ENCODE measurements around the gene SPATC1L.
A peak's percentile ranks its signal among the peaks of the same experiment; 100 is the strongest.

Gene SPATC1L

GRCh38 chr21:46127239-46128105 is 56.8 kb downstream of the SPATC1L start:
- CTCF ChIA-PET, result interaction anchor here (1.1 kb wide), 1 partner anchor 16 kb away, joined by 3 read pairs; no protein-coding TSS in a partner anchor

GRCh38 chr21:46126309-46127238 is 57.7 kb downstream of the SPATC1L start:
- Mint-ChIP-seq H3K27me3 (no peaks in the 10 kb centered on the region), H3K36me3 (no peaks in the 10 kb centered on the region), H3K4me3 (no peak overlapping the region), H3K27ac (no peak overlapping the region), H3K4me1 (no peaks in the 10 kb centered on the region), H3K9me3 (no peaks in the 10 kb centered on the region)
- peak; percentile 11 for DNase-seq
- CTCF ChIA-PET, result interaction anchor here (1.1 kb wide), 1 partner anchor 17 kb away, joined by 3 read pairs; no protein-coding TSS in a partner anchor

More at GRCh38 chr21:46127239-46128105, 56.8 kb downstream of the SPATC1L start:
- Mint-ChIP-seq H3K27ac (no peak overlapping the region), H3K27me3 (no peaks in the 10 kb centered on the region), H3K9me3 (no peaks in the 10 kb centered on the region), H3K36me3 (no peaks in the 10 kb centered on the region), H3K4me3 (no peak overlapping the region), H3K4me1 (no peaks in the 10 kb centered on the region)
- no peak for DNase-seq

GRCh38 chr21:46125846-46126301 is 58.4 kb downstream of the SPATC1L start:
- Mint-ChIP-seq H3K27me3 (no peaks in the 10 kb centered on the region), H3K9me3 (no peaks in the 10 kb centered on the region), H3K27ac (no peak overlapping the region), H3K4me1 (no peaks in the 10 kb centered on the region), H3K4me3 (no peak overlapping the region), H3K36me3 (no peaks in the 10 kb centered on the region)
- peak; percentile 11 for DNase-seq
- CTCF ChIA-PET, result no interaction called here

- no peaks in the 10 kb centered on the region for H3K9me3 Mint-ChIP-seq
- CTCF ChIA-PET, result no interaction called here
- peak overlapping the region; percentile 45 for H3K27ac Mint-ChIP-seq
- no peak overlapping the region for H3K4me3 Mint-ChIP-seq
- H3K27me3 Mint-ChIP-seq, result no peaks in the 10 kb centered on the region
- H3K4me1 Mint-ChIP-seq, result no peaks in the 10 kb centered on the region
- H3K36me3 Mint-ChIP-seq, result no peaks in the 10 kb centered on the region
- DNase-seq, result peak; percentile 5
These were observed 59.1 kb downstream of the SPATC1L start for GRCh38 chr21:46124926-46125845.

- no peak overlapping the region for H3K4me3 Mint-ChIP-seq
- no peaks in the 10 kb centered on the region for H3K36me3 Mint-ChIP-seq
- H3K27me3 Mint-ChIP-seq, result no peaks in the 10 kb centered on the region
- CTCF ChIA-PET, result no interaction called here
- H3K4me1 Mint-ChIP-seq, result no peaks in the 10 kb centered on the region
- DNase-seq, result peak; percentile 16
- H3K9me3 Mint-ChIP-seq, result no peaks in the 10 kb centered on the region
- H3K27ac Mint-ChIP-seq, result peak overlapping the region; percentile 45
These were observed 60.0 kb downstream of the SPATC1L start for GRCh38 chr21:46124083-46124925.

- H3K4me3 Mint-ChIP-seq, result no peak overlapping the region
- H3K27me3 Mint-ChIP-seq, result no peaks in the 10 kb centered on the region
- DNase-seq, result peak; percentile 18
- no peaks in the 10 kb centered on the region for H3K9me3 Mint-ChIP-seq
- H3K36me3 Mint-ChIP-seq, result no peaks in the 10 kb centered on the region
- CTCF ChIA-PET, result no interaction called here
- H3K4me1 Mint-ChIP-seq, result no peaks in the 10 kb centered on the region
- no peak overlapping the region for H3K27ac Mint-ChIP-seq
These were observed 61.2 kb downstream of the SPATC1L start for GRCh38 chr21:46122758-46123683.

- Mint-ChIP-seq H3K4me1 (no peaks in the 10 kb centered on the region), H3K4me3 (no peak overlapping the region), H3K27me3 (no peaks in the 10 kb centered on the region), H3K9me3 (no peaks in the 10 kb centered on the region), H3K27ac (no peak overlapping the region), H3K36me3 (no peaks in the 10 kb centered on the region)
- CTCF ChIA-PET, result no interaction called here
- no peak for DNase-seq
These were observed 62.0 kb downstream of the SPATC1L start for GRCh38 chr21:46122237-46122671.

GRCh38 chr21:46121286-46122221 is 62.7 kb downstream of the SPATC1L start:
- Mint-ChIP-seq H3K36me3 (no peaks in the 10 kb centered on the region), H3K4me3 (no peak overlapping the region), H3K27me3 (no peaks in the 10 kb centered on the region), H3K27ac (no peak overlapping the region), H3K4me1 (no peaks in the 10 kb centered on the region), H3K9me3 (no peaks in the 10 kb centered on the region)
- CTCF ChIA-PET, result no interaction called here
- DNase-seq, result peak; percentile 18

- no peaks in the 10 kb centered on the region for H3K27me3 Mint-ChIP-seq
- no peaks in the 10 kb centered on the region for H3K9me3 Mint-ChIP-seq
- no peak overlapping the region for H3K4me3 Mint-ChIP-seq
- peak; percentile 8 for DNase-seq
- no peak overlapping the region for H3K27ac Mint-ChIP-seq
- no peaks in the 10 kb centered on the region for H3K36me3 Mint-ChIP-seq
- no peaks in the 10 kb centered on the region for H3K4me1 Mint-ChIP-seq
- CTCF ChIA-PET, result no interaction called here
These were observed 63.7 kb downstream of the SPATC1L start for GRCh38 chr21:46120301-46121285.

GRCh38 chr21:46119637-46120271 is 64.5 kb downstream of the SPATC1L start:
- CTCF ChIA-PET, result no interaction called here
- Mint-ChIP-seq H3K9me3 (no peaks in the 10 kb centered on the region), H3K4me1 (no peaks in the 10 kb centered on the region), H3K4me3 (no peak overlapping the region), H3K27me3 (no peaks in the 10 kb centered on the region), H3K27ac (no peak overlapping the region), H3K36me3 (no peaks in the 10 kb centered on the region)
- peak; percentile 17 for DNase-seq
